Mesenchymal stem cell (in vitro differentiated cells and primary cell): ENCODE results near the gene OR56A1.

Experiments
- DNase-seq: peaks from one replicate; pipeline ENCODE4 v3.0.0-alpha.2; 2013
- H2AFZ ChIP-seq: one replicate; pipeline ENCODE4 v1.6.1; 2013; ENCODE audit warnings: low read depth, mild to moderate bottlenecking, control low read depth, inconsistent platforms, low read length, moderate library complexity
- H2AK5ac ChIP-seq: 2 replicates; pipeline ENCODE4 v1.6.1; 2013; ENCODE audit warnings: low read length, moderate library complexity, mild to moderate bottlenecking, inconsistent platforms; ENCODE audit not compliant: severe bottlenecking
- H2BK120ac ChIP-seq: one replicate; pipeline ENCODE4 v1.6.1; 2013; ENCODE audit warnings: low read depth, mild to moderate bottlenecking, inconsistent platforms, low read length, moderate library complexity
- H2BK12ac ChIP-seq, 2 experiments: one replicate each; pipeline ENCODE4 v1.6.1; 2013; ENCODE audit warnings: inconsistent platforms in 2 of 2, low read length in 2 of 2, mild to moderate bottlenecking in 2 of 2, moderate library complexity in 2 of 2, control low read depth in 1 of 2
- H2BK15ac ChIP-seq: one replicate; pipeline ENCODE4 v1.6.1; 2013; ENCODE audit warnings: mild to moderate bottlenecking, low read depth, inconsistent platforms; ENCODE audit not compliant: poor library complexity, severe bottlenecking
- H2BK5ac ChIP-seq: 2 replicates; pipeline ENCODE4 v1.6.1; 2013; ENCODE audit warnings: low read depth, mild to moderate bottlenecking, low read length, control low read depth, inconsistent platforms; ENCODE audit not compliant: poor library complexity, severe bottlenecking
- H3K14ac ChIP-seq, 2 experiments: one replicate each; pipeline ENCODE4 v1.6.1; 2013; ENCODE audit warnings: inconsistent platforms in 2 of 2, low read length in 2 of 2, control low read depth in 1 of 2, mild to moderate bottlenecking in 1 of 2, moderate library complexity in 1 of 2
- H3K18ac ChIP-seq, 2 experiments: one replicate each; pipeline ENCODE4 v1.6.1; 2013; ENCODE audit warnings: inconsistent platforms in 2 of 2, low read length in 2 of 2, control low read depth in 1 of 2, low read depth in 1 of 2, mild to moderate bottlenecking in 1 of 2
- H3K23ac ChIP-seq, 2 experiments: one replicate each; pipeline ENCODE4 v1.6.1; 2013; ENCODE audit warnings: inconsistent platforms in 2 of 2, low read length in 2 of 2, mild to moderate bottlenecking in 2 of 2, moderate library complexity in 2 of 2, control low read depth in 1 of 2
- H3K27ac ChIP-seq: 2 replicates; pipeline ENCODE4 v1.5.1; 2013; ENCODE audit warnings: mild to moderate bottlenecking, moderate library complexity, low read length, control low read depth, inconsistent platforms; ENCODE audit not compliant: poor library complexity, severe bottlenecking
- H3K27me3 ChIP-seq, 2 experiments: 2 replicates each; pipeline versions ENCODE4 v1.6.1 to v1.7.0; 2013; ENCODE audit warnings: low read length in 2 of 2, mild to moderate bottlenecking in 2 of 2, moderate library complexity in 2 of 2, control low read depth in 1 of 2, inconsistent platforms in 1 of 2; ENCODE audit not compliant: control insufficient read depth in 1 of 2, insufficient read depth in 1 of 2
- H3K36me3 ChIP-seq, 2 experiments: 2 replicates each; pipeline versions ENCODE4 v1.6.1 to v1.7.0; 2013; ENCODE audit warnings: low read length in 2 of 2, control low read depth in 1 of 2, inconsistent platforms in 1 of 2, low read depth in 1 of 2, mild to moderate bottlenecking in 1 of 2; ENCODE audit not compliant: insufficient read depth in 2 of 2, control insufficient read depth in 1 of 2
- H3K4ac ChIP-seq, 2 experiments: one replicate each; pipeline ENCODE4 v1.6.1; 2013; ENCODE audit warnings: inconsistent platforms in 2 of 2, low read length in 2 of 2, mild to moderate bottlenecking in 2 of 2, moderate library complexity in 2 of 2, control low read depth in 1 of 2, low read depth in 1 of 2
- H3K4me1 ChIP-seq: 2 replicates; pipeline ENCODE4 v1.6.1; 2013; ENCODE audit warnings: low read depth, low read length, control low read depth; ENCODE audit not compliant: control insufficient read depth, insufficient read depth
- H3K4me2 ChIP-seq: 2 replicates; pipeline ENCODE4 v1.6.1; 2013; ENCODE audit warnings: low read length, mild to moderate bottlenecking, inconsistent platforms; ENCODE audit not compliant: poor library complexity, severe bottlenecking
- H3K4me3 ChIP-seq, 2 experiments: 2 replicates each; pipeline versions ENCODE4 v1.5.1 to v1.7.0; 2013; ENCODE audit warnings: low read length in 2 of 2, mild to moderate bottlenecking in 2 of 2, control low read depth in 1 of 2, low read depth in 1 of 2; ENCODE audit not compliant: insufficient read depth in 1 of 2
- H3K79me1 ChIP-seq: replicated peaks from 2 replicates; pipeline ENCODE4 v1.6.1; 2013; ENCODE audit warnings: mild to moderate bottlenecking, control low read depth, low read length, inconsistent platforms; ENCODE audit not compliant: poor library complexity, severe bottlenecking
- H3K9ac ChIP-seq: 2 replicates; pipeline ENCODE4 v1.7.0; 2013; ENCODE audit warnings: mild to moderate bottlenecking, low read length, moderate library complexity
- H3K9me3 ChIP-seq: 2 replicates; pipeline ENCODE4 v1.7.0; 2013; ENCODE audit warnings: mild to moderate bottlenecking, low read length; ENCODE audit not compliant: control insufficient read depth
- H4K8ac ChIP-seq: one replicate; pipeline ENCODE4 v1.6.1; 2013; ENCODE audit warnings: inconsistent platforms, mild to moderate bottlenecking, low read length, moderate library complexity
- H4K91ac ChIP-seq: one replicate; pipeline ENCODE4 v1.6.1; 2013; ENCODE audit warnings: mild to moderate bottlenecking, low read length, inconsistent platforms
- WGBS: methylation state at CpG from one replicate; pipeline ENCODE4 v1.1.7; 2013; ENCODE audit warnings: mixed read lengths; 5-methylcytosine and 5-hydroxymethylcytosine counted together

OR56A1 gene

GRCh38 chr11:6025056-6025455 is 5.5 kb downstream of the OR56A1 start:
- Histone ChIP-seq H3K4me1 (no peaks in the 10 kb centered on the region), H3K14ac (no peak overlapping the region), H3K79me1 (no peaks in the 10 kb centered on the region), H3K9me3 (no peaks in the 10 kb centered on the region), H3K4ac (no peak overlapping the region), H3K27me3 (peaks cover 0 to 13% of the 10 kb centered on the region in 2 experiments), H3K9ac (no peak overlapping the region), H2BK5ac (no peak overlapping the region), H4K91ac (no peak overlapping the region), H2BK120ac (no peak overlapping the region), H3K4me2 (no peak overlapping the region), H3K36me3 (no peaks in the 10 kb centered on the region), H4K8ac (no peak overlapping the region), H3K27ac (no peak overlapping the region), H2AFZ (no peak overlapping the region), H3K18ac (no peak overlapping the region), H2BK15ac (no peak overlapping the region), H3K4me3 (no peak overlapping the region), H2BK12ac (no peak overlapping the region), H2AK5ac (no peak overlapping the region), H3K23ac (no peak overlapping the region)
- DNase-seq = no peak
- 83% methylated on average over 2 of the region's 2 CpGs for WGBS

GRCh38 chr11:6022956-6023355 is 7.6 kb downstream of the OR56A1 start:
- H3K14ac ChIP-seq = no peak overlapping the region

GRCh38 chr11:6013042-6013441 is 17.5 kb downstream of the OR56A1 start:
- no peak overlapping the region for H2BK12ac ChIP-seq
- H3K9ac ChIP-seq = no peak overlapping the region
- no peaks in the 10 kb centered on the region for H3K9me3 ChIP-seq
- H3K4me3 ChIP-seq = no peak overlapping the region
- H3K4me2 ChIP-seq = no peak overlapping the region
- no peak overlapping the region for H4K8ac ChIP-seq
- no peak for DNase-seq
- no peak overlapping the region for H2BK15ac ChIP-seq
- H3K27ac ChIP-seq = no peak overlapping the region
- no peak overlapping the region for H2BK120ac ChIP-seq
- no peak overlapping the region for H3K14ac ChIP-seq
- H3K4me1 ChIP-seq = no peaks in the 10 kb centered on the region
- H3K27me3 ChIP-seq = peaks cover 0 to 11% of the 10 kb centered on the region in 2 experiments
- no peak overlapping the region for H2AFZ ChIP-seq
- no peak overlapping the region for H2AK5ac ChIP-seq
- no peak overlapping the region for H3K23ac ChIP-seq
- H3K36me3 ChIP-seq = no peaks in the 10 kb centered on the region
- 97% methylated on average over 3 of the region's 3 CpGs for WGBS
- no peak overlapping the region for H4K91ac ChIP-seq
- no peaks in the 10 kb centered on the region for H3K79me1 ChIP-seq
- H3K4ac ChIP-seq = no peak overlapping the region
- H3K18ac ChIP-seq = no peak overlapping the region
- H2BK5ac ChIP-seq = no peak overlapping the region

More at GRCh38 chr11:6022956-6023355, 7.6 kb downstream of the OR56A1 start:
- 0% methylated on average over 4 of the region's 4 CpGs for WGBS
- Histone ChIP-seq H2BK5ac (no peak overlapping the region), H3K4me3 (no peak overlapping the region), H3K27me3 (peaks cover 0 to 13% of the 10 kb centered on the region in 2 experiments), H3K36me3 (no peaks in the 10 kb centered on the region), H2AFZ (no peak overlapping the region), H3K4me1 (no peaks in the 10 kb centered on the region), H3K4me2 (no peak overlapping the region), H3K23ac (no peak overlapping the region), H3K27ac (no peak overlapping the region), H3K79me1 (no peaks in the 10 kb centered on the region), H3K18ac (no peak overlapping the region), H4K8ac (no peak overlapping the region), H2BK12ac (no peak overlapping the region), H3K4ac (no peak overlapping the region), H2BK15ac (no peak overlapping the region), H3K9ac (no peak overlapping the region), H2BK120ac (no peak overlapping the region), H3K9me3 (no peaks in the 10 kb centered on the region), H2AK5ac (no peak overlapping the region), H4K91ac (no peak overlapping the region)
- peak; percentile 41 for DNase-seq

- no peak overlapping the region for H3K27ac ChIP-seq
- no peak overlapping the region for H2BK12ac ChIP-seq
- H3K23ac ChIP-seq = no peak overlapping the region
- no peak overlapping the region for H3K4me2 ChIP-seq
- H3K4ac ChIP-seq = no peak overlapping the region
- no peak overlapping the region for H2BK120ac ChIP-seq
- no peak overlapping the region for H3K18ac ChIP-seq
- DNase-seq = peak; percentile 0
- no peaks in the 10 kb centered on the region for H3K4me1 ChIP-seq
- H3K9ac ChIP-seq = no peak overlapping the region
- H2BK15ac ChIP-seq = no peak overlapping the region
- no peaks in the 10 kb centered on the region for H3K9me3 ChIP-seq
- no peak overlapping the region for H3K14ac ChIP-seq
- WGBS = 66% methylated on average over 4 of the region's 4 CpGs
- no peak overlapping the region for H2BK5ac ChIP-seq
- no peaks in the 10 kb centered on the region for H3K79me1 ChIP-seq
- H3K27me3 ChIP-seq = peaks cover 0 to 17% of the 10 kb centered on the region in 2 experiments
- no peak overlapping the region for H2AFZ ChIP-seq
- H3K4me3 ChIP-seq = no peak overlapping the region
- H4K8ac ChIP-seq = no peak overlapping the region
- no peak overlapping the region for H4K91ac ChIP-seq
- no peak overlapping the region for H2AK5ac ChIP-seq
- H3K36me3 ChIP-seq = no peaks in the 10 kb centered on the region
Observed at GRCh38 chr11:6012035-6012668, 18.4 kb downstream of the OR56A1 start.
